ENCODE data around the gene PDIA4.

PDIA4 gene

GRCh38 chr7:148964483-148965267 lies 63.6 kb downstream of the PDIA4 start:
- DNase-seq (ENCODE audit: low read depth): no peak

- no peak for DNase-seq (ENCODE audit: low read depth)
These were observed 64.5 kb downstream of the PDIA4 start for GRCh38 chr7:148963583-148964482.

GRCh38 chr7:148962823-148963582 lies 65.3 kb downstream of the PDIA4 start:
- no peak for DNase-seq (ENCODE audit: low read depth)

GRCh38 chr7:148962440-148962822 lies 65.9 kb downstream of the PDIA4 start:
- DNase-seq (ENCODE audit: low read depth): no peak

- DNase-seq (ENCODE audit: low read depth): no peak
These were observed 68.6 kb downstream of the PDIA4 start for GRCh38 chr7:148959726-148960125.

GRCh38 chr7:148958061-148958460 lies 70.2 kb downstream of the PDIA4 start:
- DNase-seq (ENCODE audit: low read depth): no peak

GRCh38 chr7:148954766-148955165 lies 73.5 kb downstream of the PDIA4 start:
- DNase-seq (ENCODE audit: low read depth): no peak

GRCh38 chr7:148953676-148954075 lies 74.6 kb downstream of the PDIA4 start:
- no peak for DNase-seq (ENCODE audit: low read depth)

Measured in stimulated activated CD8-positive, alpha-beta memory T cell treated with anti-CD3 and anti-CD28 coated beads, Interleukin-7, amount 100 ng/mL, for 24 hours (primary cell).